ENCODE results near the gene FZD10.

The FZD10 gene

DNA sequence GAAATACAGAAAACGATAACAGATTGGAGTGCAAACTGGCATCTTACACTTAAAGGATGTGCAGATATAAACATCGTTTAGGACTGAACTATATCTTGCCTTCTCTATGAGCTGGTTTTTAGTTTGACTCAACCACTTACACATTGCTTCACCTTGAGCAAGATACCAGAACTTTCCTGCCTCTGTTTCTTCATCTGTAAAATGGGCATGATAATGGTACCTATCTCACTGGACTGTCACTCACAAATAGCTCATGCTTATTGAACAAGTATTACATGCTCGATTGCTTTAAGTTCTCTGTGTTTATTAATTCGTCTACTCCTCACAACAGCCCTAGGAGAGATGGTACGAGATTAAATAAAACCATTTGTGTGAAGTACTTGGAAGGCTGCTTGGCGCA, 7.7 kb downstream of the FZD10 start:
- no peak overlapping the region for H3K27ac ChIP-seq
- no peak for TF ChIP-seq CTCF (conservative IDR thresholded peaks at IDR 0.05)

DNA sequence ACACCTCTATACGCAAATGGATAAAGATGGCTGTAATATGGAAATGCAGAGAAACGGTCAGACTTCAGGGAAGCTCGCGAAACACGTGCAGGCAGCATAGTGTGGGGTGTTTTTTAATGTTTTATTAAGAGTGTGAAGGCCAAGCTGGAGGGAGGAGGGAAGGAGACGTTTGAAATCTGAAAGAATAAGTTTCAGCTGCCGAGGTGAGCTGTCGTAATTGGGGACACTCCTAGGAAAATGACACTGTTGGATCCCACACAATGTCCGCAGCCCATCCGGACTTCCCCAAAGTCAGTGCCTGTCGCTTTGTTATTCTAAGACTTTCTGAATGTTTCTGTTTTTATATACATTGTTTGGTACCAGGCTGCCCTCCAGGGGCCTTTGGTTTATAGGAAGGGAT, 8.3 kb downstream of the FZD10 start:
- TF ChIP-seq CTCF (conservative IDR thresholded peaks at IDR 0.05), result no peak
- no peak overlapping the region for H3K27ac ChIP-seq

- peak overlapping the region; percentile 36 for H3K27ac ChIP-seq
- no peak for TF ChIP-seq CTCF (conservative IDR thresholded peaks at IDR 0.05)
These were observed 15.5 kb downstream of the FZD10 start for GRCh38 chr12:130177635-130178242.

GRCh38 chr12:130178282-130178681, 16.0 kb downstream of the FZD10 start:
- H3K27ac ChIP-seq, result no peak overlapping the region
- TF ChIP-seq CTCF (conservative IDR thresholded peaks at IDR 0.05), result no peak

DNA sequence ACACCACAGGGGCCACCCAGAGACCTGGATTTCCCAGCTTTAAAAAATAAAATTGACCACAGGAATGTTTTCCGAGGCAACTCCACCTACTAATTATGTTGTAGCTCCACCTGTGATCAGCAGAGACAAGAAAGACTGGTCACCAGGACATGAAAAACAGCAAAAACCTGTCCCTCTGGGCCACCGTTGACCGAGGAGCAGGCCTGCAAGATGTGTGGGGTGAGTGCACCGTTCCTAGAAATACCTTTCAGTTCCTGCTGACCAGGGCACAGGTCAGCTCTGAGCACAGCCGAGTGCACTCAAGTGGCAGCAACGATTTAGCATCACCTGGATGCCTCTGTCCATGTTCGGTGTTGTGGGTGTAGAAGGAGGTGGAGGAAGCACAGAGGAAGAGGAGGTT, 16.9 kb downstream of the FZD10 start:
- H3K27ac ChIP-seq, result no peak overlapping the region
- TF ChIP-seq CTCF (conservative IDR thresholded peaks at IDR 0.05), result no peak

- no peak for TF ChIP-seq CTCF (conservative IDR thresholded peaks at IDR 0.05)
- no peak overlapping the region for H3K27ac ChIP-seq
These were observed 17.4 kb downstream of the FZD10 start for GRCh38 chr12:130179621-130180020.

DNA sequence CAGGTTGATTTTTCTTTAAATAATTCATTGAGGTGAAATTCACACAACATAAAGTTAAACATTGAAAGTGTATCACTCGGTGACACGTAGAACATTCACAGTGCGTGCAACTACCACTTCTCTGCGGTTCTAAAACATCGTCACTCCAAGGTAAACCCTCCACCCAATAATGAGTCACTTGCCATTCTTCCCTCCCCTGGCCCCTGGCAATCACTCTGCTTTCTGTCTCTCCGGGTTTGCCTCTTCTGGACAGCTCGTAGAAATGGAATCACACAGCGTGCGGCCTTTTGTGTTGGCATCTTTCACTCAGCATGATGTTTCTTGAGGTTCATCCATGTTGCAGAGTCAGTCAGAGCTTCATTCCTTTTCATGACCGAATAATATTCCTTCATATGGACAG, 18.9 kb downstream of the FZD10 start:
- no peak overlapping the region for H3K27ac ChIP-seq
- TF ChIP-seq CTCF (conservative IDR thresholded peaks at IDR 0.05), result no peak

Measured in VCaP (cell line).